ENCODE results near the gene RPL28. TPM values are rescaled to one million over a fixed set of nuclear protein-coding genes. Genes with fewer than 3 reads are reported as not detected.

RPL28 gene
- total RNA-seq, 2 donors from 2014 or later = 3,217 to 3,413 TPM

DNA sequence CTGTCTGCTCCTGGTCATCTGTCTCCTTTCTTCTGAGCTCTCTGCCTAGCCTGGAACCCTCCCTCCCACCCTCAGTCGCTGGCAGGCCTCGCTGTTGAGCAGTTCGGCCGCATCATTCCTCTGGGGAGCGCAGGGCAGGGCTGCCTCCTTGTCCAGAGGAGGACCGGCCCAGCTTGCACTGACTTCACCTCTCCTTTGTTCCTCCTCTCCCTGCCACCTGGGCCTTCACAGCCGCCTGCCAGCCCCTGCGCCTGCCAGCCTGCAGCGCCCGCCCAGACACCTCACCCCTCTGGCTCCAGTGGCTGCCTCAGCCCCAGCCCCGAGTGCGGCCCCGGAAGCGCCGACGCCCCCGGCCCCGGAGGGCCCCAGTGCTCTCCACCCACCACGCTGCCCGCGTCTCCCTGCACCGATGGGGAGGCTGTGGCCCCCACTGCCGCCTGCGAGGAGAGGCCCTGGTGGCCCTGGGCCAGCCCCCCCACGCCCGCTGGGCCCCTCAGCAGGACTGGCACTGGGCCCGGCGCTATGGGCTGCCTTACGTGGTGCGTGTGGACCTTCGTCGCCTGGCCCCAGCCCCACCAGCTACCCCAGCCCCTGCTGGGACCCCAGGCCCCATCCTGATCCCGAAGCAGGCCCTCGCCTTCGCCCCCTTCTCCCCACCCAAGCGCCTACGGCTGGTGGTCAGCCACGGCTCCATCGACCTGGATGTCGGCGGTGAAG is 38.8 kb upstream of the RPL28 start:
- Mint-ChIP-seq H3K4me1 (ENCODE audit: low read depth) (no peaks in the 10 kb centered on the region), H3K36me3 (ENCODE audit: insufficient read depth in 2 of 2) (peaks cover 0 to 3% of the 10 kb centered on the region in 2 donors)
- peak in 1 of 2 donors; percentile 27 for ATAC-seq (replicated peaks in 1 of 2)

GRCh38 chr19:55347442-55348009 is 38.2 kb upstream of the RPL28 start:
- no peak for DNase-seq
- H3K4me1 Mint-ChIP-seq (ENCODE audit: low read depth) = peaks cover 2% of the 10 kb centered on the region
- peaks cover 0 to 3% of the 10 kb centered on the region in 2 donors for H3K36me3 Mint-ChIP-seq (ENCODE audit: insufficient read depth in 2 of 2)
- H3K27ac Mint-ChIP-seq = no peak overlapping the region
- H3K9me3 Mint-ChIP-seq = no peaks in the 10 kb centered on the region
- no peak overlapping the region for H3K4me3 Mint-ChIP-seq
- no peak for ATAC-seq (replicated peaks in 1 of 2)
- H3K27me3 Mint-ChIP-seq (ENCODE audit: low read depth) = peaks cover 17% of the 10 kb centered on the region

More for the DNA sequence above, 38.8 kb upstream of the RPL28 start:
- Mint-ChIP-seq H3K27ac (no peak overlapping the region), H3K27me3 (ENCODE audit: low read depth) (peaks cover 11% of the 10 kb centered on the region), H3K4me3 (no peak overlapping the region), H3K9me3 (no peaks in the 10 kb centered on the region)
- DNase-seq = no peak

GRCh38 chr19:55348317-55349034 is 37.3 kb upstream of the RPL28 start:
- peaks cover 11% of the 10 kb centered on the region for H3K4me1 Mint-ChIP-seq (ENCODE audit: low read depth)
- H3K4me3 Mint-ChIP-seq = no peak overlapping the region
- no peak overlapping the region for H3K27ac Mint-ChIP-seq
- ATAC-seq (replicated peaks in 1 of 2) (no peak), DNase-seq (no peak)
- peaks cover 26% of the 10 kb centered on the region for H3K27me3 Mint-ChIP-seq (ENCODE audit: low read depth)
- H3K9me3 Mint-ChIP-seq = no peaks in the 10 kb centered on the region
- no peaks in the 10 kb centered on the region for H3K36me3 Mint-ChIP-seq (ENCODE audit: insufficient read depth in 2 of 2)

GRCh38 chr19:55350620-55351315 is 35.0 kb upstream of the RPL28 start:
- ATAC-seq (replicated peaks in 1 of 2) (no peak), DNase-seq (no peak)
- no peaks in the 10 kb centered on the region for H3K36me3 Mint-ChIP-seq (ENCODE audit: insufficient read depth in 2 of 2)
- peaks cover 33% of the 10 kb centered on the region for H3K27me3 Mint-ChIP-seq (ENCODE audit: low read depth)
- no peaks in the 10 kb centered on the region for H3K9me3 Mint-ChIP-seq
- H3K27ac Mint-ChIP-seq = no peak overlapping the region
- H3K4me3 Mint-ChIP-seq = no peak overlapping the region
- H3K4me1 Mint-ChIP-seq (ENCODE audit: low read depth) = peaks cover 18% of the 10 kb centered on the region

DNA sequence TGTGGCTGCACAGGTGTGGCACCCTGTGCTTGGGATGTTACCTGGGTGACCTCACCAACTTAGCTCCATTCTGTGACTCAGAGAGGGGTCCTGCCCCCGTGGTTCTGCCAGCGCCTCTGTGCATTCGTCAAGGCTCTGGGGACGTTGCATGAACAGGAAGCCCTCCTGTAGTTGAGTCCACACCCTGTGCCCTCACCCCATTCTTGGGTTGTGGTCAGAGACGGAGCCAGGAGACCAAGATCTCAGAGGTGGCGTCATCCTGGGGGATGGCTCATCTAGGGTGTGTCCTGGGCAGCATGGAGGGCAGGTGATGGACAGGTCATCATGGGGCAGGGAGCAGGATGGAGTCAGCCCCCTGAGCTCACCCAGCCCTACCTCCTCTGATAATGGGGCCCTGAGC is 33.7 kb upstream of the RPL28 start:
- no peak overlapping the region for H3K27ac Mint-ChIP-seq
- H3K27me3 Mint-ChIP-seq (ENCODE audit: low read depth) = peaks cover 42% of the 10 kb centered on the region
- H3K4me1 Mint-ChIP-seq (ENCODE audit: low read depth) = peaks cover 18% of the 10 kb centered on the region
- H3K36me3 Mint-ChIP-seq (ENCODE audit: insufficient read depth in 2 of 2) = no peaks in the 10 kb centered on the region
- DNase-seq (no peak), ATAC-seq (replicated peaks in 1 of 2) (no peak)
- H3K4me3 Mint-ChIP-seq = no peak overlapping the region
- H3K9me3 Mint-ChIP-seq = no peaks in the 10 kb centered on the region

GRCh38 chr19:55352549-55353145 is 33.1 kb upstream of the RPL28 start:
- no peaks in the 10 kb centered on the region for H3K9me3 Mint-ChIP-seq
- H3K4me3 Mint-ChIP-seq = peak overlapping the region; percentile 83 to 86
- no peak for DNase-seq

GRCh38 chr19:55353356-55353802 is 32.4 kb upstream of the RPL28 start:
- H3K27me3 Mint-ChIP-seq (ENCODE audit: low read depth) = peaks cover 47% of the 10 kb centered on the region

More at GRCh38 chr19:55352549-55353145, 33.1 kb upstream of the RPL28 start:
- H3K4me1 Mint-ChIP-seq (ENCODE audit: low read depth) = peaks cover 18% of the 10 kb centered on the region
- peaks cover 47% of the 10 kb centered on the region for H3K27me3 Mint-ChIP-seq (ENCODE audit: low read depth)
- peak overlapping the region; percentile 30 for H3K27ac Mint-ChIP-seq
- no peaks in the 10 kb centered on the region for H3K36me3 Mint-ChIP-seq (ENCODE audit: insufficient read depth in 2 of 2)
- ATAC-seq (replicated peaks in 1 of 2) = no peak

DNA sequence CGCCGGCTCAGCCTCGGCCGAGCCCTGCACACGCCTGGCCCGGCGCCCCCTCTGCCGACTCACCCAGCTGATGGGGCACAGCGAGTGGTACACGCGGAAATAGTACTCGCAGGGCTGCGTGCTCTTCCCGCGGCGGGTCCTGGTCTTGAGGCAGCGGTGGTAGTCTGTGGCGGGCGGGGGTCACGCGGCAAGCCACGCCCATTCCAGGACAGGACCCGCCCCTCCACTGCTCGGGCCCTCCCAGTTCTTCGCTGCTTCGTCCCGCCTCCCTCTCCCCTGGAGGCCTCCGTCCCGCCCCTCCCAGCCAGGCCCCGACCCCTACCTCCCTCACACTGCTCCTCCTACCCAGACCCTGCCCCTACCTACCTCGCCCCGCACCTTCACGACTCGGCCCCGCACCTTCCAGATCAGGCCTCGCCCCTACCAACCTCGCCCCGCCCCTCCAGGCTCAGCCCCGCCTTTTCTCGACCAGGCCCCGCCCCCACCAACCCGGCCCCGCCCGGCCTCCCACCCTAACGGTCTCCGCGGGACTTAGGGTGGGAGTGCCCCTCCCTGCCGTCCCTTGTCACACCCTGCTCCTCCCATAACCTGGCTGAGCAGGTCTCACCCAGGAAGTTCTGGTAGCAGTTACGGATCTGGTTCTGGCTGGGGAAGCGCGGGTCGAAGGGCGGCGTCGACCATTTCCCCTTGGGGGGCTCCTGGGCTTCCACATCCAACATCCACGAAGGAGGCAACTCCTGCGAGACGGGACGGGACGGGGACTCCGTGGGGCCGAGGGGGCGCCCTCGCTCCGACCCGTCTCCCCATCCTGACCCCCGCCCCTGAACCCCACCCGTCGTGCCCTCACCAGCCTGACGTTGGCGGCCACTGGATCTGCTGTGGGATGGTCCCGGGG is 31.7 kb upstream of the RPL28 start:
- DNase-seq (peak; percentile 72 to 77), ATAC-seq (replicated peaks in 1 of 2) (peak; percentile 85 to 88)
- Mint-ChIP-seq H3K27me3 (ENCODE audit: low read depth) (peaks cover 47% of the 10 kb centered on the region), H3K27ac (no peak overlapping the region), H3K9me3 (no peaks in the 10 kb centered on the region), H3K4me3 (peak overlapping the region; percentile 83 to 86), H3K36me3 (ENCODE audit: insufficient read depth in 2 of 2) (no peaks in the 10 kb centered on the region), H3K4me1 (ENCODE audit: low read depth) (peaks cover 18% of the 10 kb centered on the region)

More at GRCh38 chr19:55353356-55353802, 32.4 kb upstream of the RPL28 start:
- H3K4me1 Mint-ChIP-seq (ENCODE audit: low read depth) = peaks cover 18% of the 10 kb centered on the region
- H3K4me3 Mint-ChIP-seq = peak overlapping the region; percentile 83 to 86
- ATAC-seq (replicated peaks in 1 of 2) = peak in 1 of 2 donors; percentile 5
- H3K9me3 Mint-ChIP-seq = no peaks in the 10 kb centered on the region
- H3K36me3 Mint-ChIP-seq (ENCODE audit: insufficient read depth in 2 of 2) = no peaks in the 10 kb centered on the region
- no peak for DNase-seq
- H3K27ac Mint-ChIP-seq = no peak overlapping the region

DNA sequence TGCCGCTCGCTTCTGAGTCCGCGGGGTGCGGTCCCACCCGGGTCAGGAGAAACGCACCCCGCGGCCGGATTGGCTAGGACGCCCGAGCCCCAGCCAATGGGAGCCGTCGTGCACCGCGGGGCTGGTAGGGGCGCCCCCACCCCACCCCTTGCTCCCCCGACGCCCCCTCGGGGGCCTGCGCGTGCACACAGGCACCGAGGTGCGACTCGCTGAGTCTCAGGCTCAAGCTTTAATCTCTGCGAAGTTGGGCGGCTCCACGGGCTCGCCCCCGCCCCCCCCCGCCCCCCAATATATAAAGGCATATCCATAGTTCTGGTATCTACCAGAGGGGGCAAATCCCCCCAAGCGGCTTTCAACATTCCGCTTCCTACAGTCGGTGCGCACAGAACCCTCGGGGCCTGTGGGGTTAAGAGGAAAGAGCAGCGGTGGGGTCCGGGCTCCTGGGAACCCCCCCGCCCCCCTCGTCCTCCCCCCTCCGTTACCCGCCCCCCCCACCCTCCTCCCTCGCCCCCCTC is 31.0 kb upstream of the RPL28 start, which contains the start of gene COX6B2:
TSS of gene COX6B2 (minus strand) at position 22 of the 515 bp plus-strand sequence. CDS start 198 bp downstream, outside the sequence.
- Mint-ChIP-seq H3K4me3 (peak within 1 kb of the TSS; percentile 83 to 86), H3K9me3 (no peaks in the 10 kb centered on the region), H3K4me1 (ENCODE audit: low read depth) (peaks cover 18% of the 10 kb centered on the region), H3K27ac (no peak within 1 kb of the TSS), H3K36me3 (ENCODE audit: insufficient read depth in 2 of 2) (no peaks in the 10 kb centered on the region), H3K27me3 (ENCODE audit: low read depth) (peaks cover 47% of the 10 kb centered on the region)
- ATAC-seq (replicated peaks in 1 of 2) = peak; percentile 15 to 18
- DNase-seq = no peak

DNA sequence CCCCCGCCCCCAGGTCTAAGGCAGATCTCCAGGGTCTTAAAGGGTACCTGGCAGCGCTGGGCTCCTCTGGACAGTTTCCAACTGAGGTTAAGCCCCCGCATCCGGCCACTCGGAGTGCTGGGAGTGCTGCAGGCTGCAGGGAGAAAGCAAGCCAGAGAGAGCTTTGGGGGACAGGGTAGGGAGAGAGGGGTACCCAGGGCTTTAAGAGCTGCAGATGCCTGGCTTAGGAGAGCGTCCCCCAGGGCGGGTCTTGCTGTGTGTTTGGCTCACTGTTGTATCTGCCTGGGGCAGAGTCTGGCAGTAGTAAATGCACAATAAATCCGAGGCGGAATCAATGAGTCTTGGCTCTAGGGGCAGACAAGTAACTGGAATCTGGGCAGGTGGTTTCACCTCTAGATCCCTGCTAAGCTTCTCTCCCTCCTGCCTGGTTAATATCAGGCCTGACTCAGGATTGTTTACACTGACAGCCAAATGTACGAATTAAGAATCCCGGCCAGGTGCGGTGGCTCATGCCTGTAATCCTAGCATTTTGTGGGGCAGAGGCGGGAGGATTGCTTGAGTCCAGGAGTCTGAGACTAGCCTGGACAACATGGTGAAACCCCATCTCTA is 30.4 kb upstream of the RPL28 start:
- Mint-ChIP-seq H3K36me3 (ENCODE audit: insufficient read depth in 2 of 2) (no peaks in the 10 kb centered on the region), H3K27me3 (ENCODE audit: low read depth) (peaks cover 47% of the 10 kb centered on the region), H3K27ac (no peak overlapping the region), H3K4me3 (peak overlapping the region in 1 of 2 donors; percentile 15), H3K9me3 (no peaks in the 10 kb centered on the region), H3K4me1 (ENCODE audit: low read depth) (peaks cover 18% of the 10 kb centered on the region)
- DNase-seq = no peak
- ATAC-seq (replicated peaks in 1 of 2) = no peak

DNA sequence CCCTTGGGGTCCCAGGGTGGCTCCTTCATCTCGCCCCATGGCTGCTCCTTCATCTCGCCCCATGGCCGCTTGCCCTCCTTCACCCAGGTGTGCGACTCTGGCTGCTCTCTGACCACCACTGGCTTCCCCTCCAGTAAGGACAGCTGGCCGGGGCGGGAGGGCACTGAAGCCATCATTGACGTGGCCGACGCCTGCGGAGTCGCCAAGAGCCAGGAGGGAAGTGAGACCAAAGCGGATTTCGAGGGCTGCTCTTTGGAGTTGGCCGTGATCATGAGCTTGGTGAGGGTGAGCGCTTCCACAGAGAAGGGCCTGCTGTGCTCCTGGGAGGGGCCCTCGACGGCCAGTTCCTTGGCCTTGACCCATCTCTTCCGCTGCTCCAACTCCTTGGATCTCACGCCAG is 27.2 kb upstream of the RPL28 start:
- no peak overlapping the region for H3K4me3 Mint-ChIP-seq
- ATAC-seq (replicated peaks in 1 of 2) = no peak
- no peaks in the 10 kb centered on the region for H3K36me3 Mint-ChIP-seq (ENCODE audit: insufficient read depth in 2 of 2)
- peaks cover 21% of the 10 kb centered on the region for H3K27me3 Mint-ChIP-seq (ENCODE audit: low read depth)
- DNase-seq = no peak
- no peak overlapping the region for H3K27ac Mint-ChIP-seq
- peaks cover 7% of the 10 kb centered on the region for H3K4me1 Mint-ChIP-seq (ENCODE audit: low read depth)
- no peaks in the 10 kb centered on the region for H3K9me3 Mint-ChIP-seq

Data from activated T-cell treated with anti-CD3 and anti-CD28 coated beads, Interleukin-2, amount 50 U/mL, for 72 hours (primary cell).